ENCODE results near the gene SPSB4. TPM values are rescaled to one million over a fixed set of nuclear protein-coding genes. Genes with fewer than 3 reads are reported as not detected.

The SPSB4 gene
- total and polyA plus RNA-seq, 10 of the 15 experiments (the other 5 are each of a cell fraction or from before 2014, with no cell fraction given): not detected

DNA sequence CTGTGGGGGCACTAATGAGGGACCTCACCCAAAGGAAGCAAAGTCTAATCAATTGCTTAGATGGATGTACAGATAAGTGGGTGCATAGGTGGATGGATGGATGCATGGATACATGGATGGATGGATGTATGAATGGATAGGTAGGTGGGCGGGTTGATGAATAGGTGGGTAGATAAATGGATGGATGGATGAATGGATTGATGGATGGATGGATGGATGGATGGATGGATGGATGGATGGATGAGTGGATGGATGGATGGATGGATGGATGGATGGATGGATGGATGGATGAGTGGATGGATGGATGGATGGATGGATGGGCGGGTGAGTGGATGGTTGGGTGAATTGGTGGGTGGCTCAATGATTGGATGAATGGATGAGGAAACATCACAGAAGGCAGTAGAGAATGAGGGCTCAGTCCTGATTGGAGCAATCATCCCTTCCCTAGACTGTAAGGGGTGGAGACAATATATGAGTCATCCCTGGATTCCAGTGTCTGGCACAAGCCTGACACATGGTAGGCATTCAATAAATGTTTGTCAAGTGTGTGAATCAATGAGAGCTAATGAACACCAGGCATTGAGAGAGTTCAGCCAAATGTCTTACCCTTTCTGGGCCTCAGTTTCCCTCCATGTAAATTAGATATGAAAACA is 140.1 kb downstream of the SPSB4 start:
- 11% methylated on average over 2 of the region's 2 CpGs for WGBS (ENCODE audit: insufficient coverage, insufficient replicate concordance, low lambda C conversion rate, missing lambda C conversion rate)
- TF ChIP-seq, protein P1, sequence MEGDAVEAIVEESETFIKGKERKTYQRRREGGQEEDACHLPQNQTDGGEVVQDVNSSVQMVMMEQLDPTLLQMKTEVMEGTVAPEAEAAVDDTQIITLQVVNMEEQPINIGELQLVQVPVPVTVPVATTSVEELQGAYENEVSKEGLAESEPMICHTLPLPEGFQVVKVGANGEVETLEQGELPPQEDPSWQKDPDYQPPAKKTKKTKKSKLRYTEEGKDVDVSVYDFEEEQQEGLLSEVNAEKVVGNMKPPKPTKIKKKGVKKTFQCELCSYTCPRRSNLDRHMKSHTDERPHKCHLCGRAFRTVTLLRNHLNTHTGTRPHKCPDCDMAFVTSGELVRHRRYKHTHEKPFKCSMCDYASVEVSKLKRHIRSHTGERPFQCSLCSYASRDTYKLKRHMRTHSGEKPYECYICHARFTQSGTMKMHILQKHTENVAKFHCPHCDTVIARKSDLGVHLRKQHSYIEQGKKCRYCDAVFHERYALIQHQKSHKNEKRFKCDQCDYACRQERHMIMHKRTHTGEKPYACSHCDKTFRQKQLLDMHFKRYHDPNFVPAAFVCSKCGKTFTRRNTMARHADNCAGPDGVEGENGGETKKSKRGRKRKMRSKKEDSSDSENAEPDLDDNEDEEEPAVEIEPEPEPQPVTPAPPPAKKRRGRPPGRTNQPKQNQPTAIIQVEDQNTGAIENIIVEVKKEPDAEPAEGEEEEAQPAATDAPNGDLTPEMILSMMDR (IDR thresholded peaks at IDR 0.05 in 2 of 3, conservative IDR thresholded peaks at IDR 0.05 in 1 of 3; ENCODE audit: control insufficient read depth in 2 of 3, extremely low read depth in 1 of 3, insufficient read depth in 1 of 3, low read depth in 3 of 3, low read length in 3 of 3): no peak
- TF ChIP-seq BCL11A (IDR thresholded peaks at IDR 0.05; ENCODE audit: low read depth, low read length) (no peak), IKZF1 (conservative IDR thresholded peaks at IDR 0.05) (no peak), EZH2 (IDR thresholded peaks at IDR 0.05; ENCODE audit: borderline replicate concordance, control insufficient read depth, low read depth, low read length) (no peak), SPI1 (IDR thresholded peaks at IDR 0.05; ENCODE audit: borderline replicate concordance, insufficient read depth, low read depth, low read length) (no peak), BMI1 (IDR thresholded peaks at IDR 0.05; ENCODE audit: borderline replicate concordance) (no peak), SMC3 (IDR thresholded peaks at IDR 0.05; ENCODE audit: borderline replicate concordance, low read length) (no peak), NR2C1 (IDR thresholded peaks at IDR 0.05) (no peak), SIX5 (IDR thresholded peaks at IDR 0.05; ENCODE audit: low read depth, low read length, severe bottlenecking) (no peak)
- TF ChIP-seq, protein P2, sequence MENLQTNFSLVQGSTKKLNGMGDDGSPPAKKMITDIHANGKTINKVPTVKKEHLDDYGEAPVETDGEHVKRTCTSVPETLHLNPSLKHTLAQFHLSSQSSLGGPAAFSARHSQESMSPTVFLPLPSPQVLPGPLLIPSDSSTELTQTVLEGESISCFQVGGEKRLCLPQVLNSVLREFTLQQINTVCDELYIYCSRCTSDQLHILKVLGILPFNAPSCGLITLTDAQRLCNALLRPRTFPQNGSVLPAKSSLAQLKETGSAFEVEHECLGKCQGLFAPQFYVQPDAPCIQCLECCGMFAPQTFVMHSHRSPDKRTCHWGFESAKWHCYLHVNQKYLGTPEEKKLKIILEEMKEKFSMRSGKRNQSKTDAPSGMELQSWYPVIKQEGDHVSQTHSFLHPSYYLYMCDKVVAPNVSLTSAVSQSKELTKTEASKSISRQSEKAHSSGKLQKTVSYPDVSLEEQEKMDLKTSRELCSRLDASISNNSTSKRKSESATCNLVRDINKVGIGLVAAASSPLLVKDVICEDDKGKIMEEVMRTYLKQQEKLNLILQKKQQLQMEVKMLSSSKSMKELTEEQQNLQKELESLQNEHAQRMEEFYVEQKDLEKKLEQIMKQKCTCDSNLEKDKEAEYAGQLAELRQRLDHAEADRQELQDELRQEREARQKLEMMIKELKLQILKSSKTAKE (IDR thresholded peaks at IDR 0.05; ENCODE audit: low read depth, poor library complexity, severe bottlenecking): no peak
- TF ChIP-seq, protein P3, sequence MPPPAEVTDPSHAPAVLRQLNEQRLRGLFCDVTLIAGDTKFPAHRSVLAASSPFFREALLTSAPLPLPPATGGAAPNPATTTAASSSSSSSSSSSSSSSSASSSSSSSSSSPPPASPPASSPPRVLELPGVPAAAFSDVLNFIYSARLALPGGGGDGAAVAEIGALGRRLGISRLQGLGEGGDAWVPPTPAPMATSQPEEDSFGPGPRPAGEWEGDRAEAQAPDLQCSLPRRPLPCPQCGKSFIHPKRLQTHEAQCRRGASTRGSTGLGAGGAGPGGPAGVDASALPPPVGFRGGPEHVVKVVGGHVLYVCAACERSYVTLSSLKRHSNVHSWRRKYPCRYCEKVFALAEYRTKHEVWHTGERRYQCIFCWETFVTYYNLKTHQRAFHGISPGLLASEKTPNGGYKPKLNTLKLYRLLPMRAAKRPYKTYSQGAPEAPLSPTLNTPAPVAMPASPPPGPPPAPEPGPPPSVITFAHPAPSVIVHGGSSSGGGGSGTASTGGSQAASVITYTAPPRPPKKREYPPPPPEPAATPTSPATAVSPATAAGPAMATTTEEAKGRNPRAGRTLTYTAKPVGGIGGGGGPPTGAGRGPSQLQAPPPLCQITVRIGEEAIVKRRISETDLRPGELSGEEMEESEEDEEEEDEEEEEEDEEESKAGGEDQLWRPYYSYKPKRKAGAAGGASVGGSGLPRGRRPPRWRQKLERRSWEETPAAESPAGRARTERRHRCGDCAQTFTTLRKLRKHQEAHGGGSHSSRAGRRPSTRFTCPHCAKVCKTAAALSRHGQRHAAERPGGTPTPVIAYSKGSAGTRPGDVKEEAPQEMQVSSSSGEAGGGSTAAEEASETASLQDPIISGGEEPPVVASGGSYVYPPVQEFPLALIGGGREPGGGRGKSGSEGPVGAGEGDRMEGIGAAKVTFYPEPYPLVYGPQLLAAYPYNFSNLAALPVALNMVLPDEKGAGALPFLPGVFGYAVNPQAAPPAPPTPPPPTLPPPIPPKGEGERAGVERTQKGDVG (CRISPR knock-in tag; IDR thresholded peaks at IDR 0.05): no peak
- POLR2A ChIA-PET: no interaction called here

More for the DNA sequence above, 140.1 kb downstream of the SPSB4 start:
- H3K79me2 ChIP-seq (ENCODE audit: control insufficient read depth, insufficient read depth, low read length): no peaks in the 10 kb centered on the region
- SMC1A ChIA-PET (ENCODE audit: uncharacterized antibody, unreplicated experiment): interaction anchor here (0.7 to 1.8 kb wide), 6 partner anchors 143 to 296 kb away, joined by 3 to 5 read pairs (median 3); no protein-coding TSS in a partner anchor
- in situ Hi-C loops (cut with MboI) (loop anchor here (5.0 kb wide), 2 partner anchors 189 to 294 kb away; no protein-coding TSS in a partner anchor), intact Hi-C loops (cut with micrococcal nuclease; ENCODE audit: unreplicated experiment) (loop anchor here (5.0 kb wide), 1 partner anchor 84 kb away; no protein-coding TSS in a partner anchor)
- no peak for ATAC-seq
- H3K4me1 ChIP-seq (ENCODE audit: control insufficient read depth, insufficient read depth, low read length): no peaks in the 10 kb centered on the region
- H3K4me2 ChIP-seq (ENCODE audit: control insufficient read depth, insufficient read depth): no peak overlapping the region
- no peak overlapping the region for H3K4me3 ChIP-seq
- H2AFZ ChIP-seq (ENCODE audit: control insufficient read depth, low read depth, low read length): no peak overlapping the region
- no peak for DNase-seq (ENCODE audit: low read depth, low spot score)
- H4K20me1 ChIP-seq (ENCODE audit: control insufficient read depth, insufficient read depth): no peaks in the 10 kb centered on the region
- FAIRE-seq: no peak
- no peak overlapping the region for H3K9ac ChIP-seq (ENCODE audit: control insufficient read depth, insufficient read depth, low read length)
- H3K9me3 ChIP-seq (replicated peaks; ENCODE audit: control insufficient read depth, insufficient read depth, low read length): no peaks in the 10 kb centered on the region
- no TSS peak for BruUV-seq (replicated peaks)
- RAD21 ChIA-PET (ENCODE audit: unreplicated experiment): interaction anchor here (0.9 to 1.2 kb wide), 4 partner anchors 134 to 191 kb away, joined by 3 to 12 read pairs (median 5); no protein-coding TSS in a partner anchor
- no peaks in the 10 kb centered on the region; a peak in 2 of 4 replicates for H3K27me3 ChIP-seq (replicated peaks in 1 of 2; ENCODE audit: control insufficient read depth in 2 of 2, insufficient read depth in 2 of 2, low read length in 1 of 2)
- H3K27ac ChIP-seq (ENCODE audit: control insufficient read depth, insufficient read depth): no peak overlapping the region
- H3K36me3 ChIP-seq (ENCODE audit: control insufficient read depth in 2 of 2, insufficient read depth in 2 of 2, low read length in 1 of 2): no peaks in the 10 kb centered on the region
- CTCF ChIA-PET: interaction anchor here (0.5 to 5.8 kb wide), 15 partner anchors 8 to 369 kb away, joined by 3 to 64 read pairs (median 4); no protein-coding TSS in a partner anchor

Measured in GM12878 (cell line).